ENCODE measurements around the gene ZC3HAV1. TPM values are rescaled to one million over a fixed set of nuclear protein-coding genes. Genes with fewer than 3 reads are reported as not detected.

The ZC3HAV1 gene
- total and polyA plus RNA-seq, 9 of the 15 experiments (the other 6 are each of a cell fraction or from before 2014, with no cell fraction given), result 11.9 to 40.5 (median 23.9) TPM

DNA sequence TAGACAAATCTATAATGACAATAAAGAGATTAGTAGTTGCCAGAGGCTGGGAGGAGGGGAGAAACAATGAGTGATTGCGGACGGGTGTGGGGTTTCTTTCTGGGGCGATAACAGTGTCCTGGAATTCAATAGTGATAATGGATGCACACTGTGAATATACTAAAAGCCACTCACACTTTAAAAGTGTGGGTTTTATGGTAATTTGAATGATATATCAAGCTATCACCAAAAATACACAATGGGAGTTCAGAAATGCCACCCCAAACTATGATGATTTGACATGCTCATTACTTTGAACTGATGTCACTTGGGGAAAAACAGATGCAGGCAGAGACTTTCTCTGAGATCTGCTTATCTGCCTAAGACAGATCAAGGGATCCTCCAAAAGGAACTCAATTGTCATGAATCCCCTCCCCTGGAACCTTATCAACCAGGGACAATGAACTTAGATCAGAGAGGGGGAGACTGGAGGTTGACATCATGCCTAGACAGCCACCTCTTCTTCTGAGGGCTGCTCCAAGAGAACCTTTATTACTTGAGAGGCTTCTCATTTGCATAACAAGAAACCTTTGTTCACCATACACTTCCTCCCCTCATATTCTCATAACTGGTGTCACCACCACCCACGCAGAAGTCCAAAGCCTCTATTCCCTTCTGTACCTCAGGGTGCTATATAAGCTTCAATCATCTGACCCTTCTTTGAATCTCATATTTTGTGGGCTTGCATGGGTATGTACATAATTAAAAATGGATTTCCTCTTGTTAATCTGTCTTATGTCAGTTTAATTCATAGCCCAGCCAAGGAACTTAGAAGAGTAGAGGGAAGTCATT lies 14.8 kb upstream of the ZC3HAV1 start (continued):
- TF ChIP-seq, protein P1, sequence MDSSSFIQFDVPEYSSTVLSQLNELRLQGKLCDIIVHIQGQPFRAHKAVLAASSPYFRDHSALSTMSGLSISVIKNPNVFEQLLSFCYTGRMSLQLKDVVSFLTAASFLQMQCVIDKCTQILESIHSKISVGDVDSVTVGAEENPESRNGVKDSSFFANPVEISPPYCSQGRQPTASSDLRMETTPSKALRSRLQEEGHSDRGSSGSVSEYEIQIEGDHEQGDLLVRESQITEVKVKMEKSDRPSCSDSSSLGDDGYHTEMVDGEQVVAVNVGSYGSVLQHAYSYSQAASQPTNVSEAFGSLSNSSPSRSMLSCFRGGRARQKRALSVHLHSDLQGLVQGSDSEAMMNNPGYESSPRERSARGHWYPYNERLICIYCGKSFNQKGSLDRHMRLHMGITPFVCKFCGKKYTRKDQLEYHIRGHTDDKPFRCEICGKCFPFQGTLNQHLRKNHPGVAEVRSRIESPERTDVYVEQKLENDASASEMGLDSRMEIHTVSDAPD (CRISPR knock-in tag; IDR thresholded peaks at IDR 0.05), result no peak
- TF ChIP-seq, protein P2, sequence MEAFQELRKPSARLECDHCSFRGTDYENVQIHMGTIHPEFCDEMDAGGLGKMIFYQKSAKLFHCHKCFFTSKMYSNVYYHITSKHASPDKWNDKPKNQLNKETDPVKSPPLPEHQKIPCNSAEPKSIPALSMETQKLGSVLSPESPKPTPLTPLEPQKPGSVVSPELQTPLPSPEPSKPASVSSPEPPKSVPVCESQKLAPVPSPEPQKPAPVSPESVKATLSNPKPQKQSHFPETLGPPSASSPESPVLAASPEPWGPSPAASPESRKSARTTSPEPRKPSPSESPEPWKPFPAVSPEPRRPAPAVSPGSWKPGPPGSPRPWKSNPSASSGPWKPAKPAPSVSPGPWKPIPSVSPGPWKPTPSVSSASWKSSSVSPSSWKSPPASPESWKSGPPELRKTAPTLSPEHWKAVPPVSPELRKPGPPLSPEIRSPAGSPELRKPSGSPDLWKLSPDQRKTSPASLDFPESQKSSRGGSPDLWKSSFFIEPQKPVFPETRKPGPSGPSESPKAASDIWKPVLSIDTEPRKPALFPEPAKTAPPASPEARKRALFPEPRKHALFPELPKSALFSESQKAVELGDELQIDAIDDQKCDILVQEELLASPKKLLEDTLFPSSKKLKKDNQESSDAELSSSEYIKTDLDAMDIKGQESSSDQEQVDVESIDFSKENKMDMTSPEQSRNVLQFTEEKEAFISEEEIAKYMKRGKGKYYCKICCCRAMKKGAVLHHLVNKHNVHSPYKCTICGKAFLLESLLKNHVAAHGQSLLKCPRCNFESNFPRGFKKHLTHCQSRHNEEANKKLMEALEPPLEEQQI (IDR thresholded peaks at IDR 0.05), result peak; percentile 99
- TF ChIP-seq ZNF347 (CRISPR knock-in tag; IDR thresholded peaks at IDR 0.05; ENCODE audit: low read depth) (no peak), SRSF9 (IDR thresholded peaks at IDR 0.05; ENCODE audit: borderline replicate concordance, low read depth, low read length) (no peak), ZKSCAN3 (CRISPR knock-in tag; IDR thresholded peaks at IDR 0.05) (0 out of 2 replicates have a peak, but pooled peaks have one; percentile 33), CHD2 (IDR thresholded peaks at IDR 0.05; ENCODE audit: low read depth, low read length) (no peak), POLR2B (IDR thresholded peaks at IDR 0.05; ENCODE audit: low read depth, partially characterized antibody) (no peak), TOE1 (IDR thresholded peaks at IDR 0.05; ENCODE audit: borderline replicate concordance) (peak; percentile 88; the same call in 1 of the 2 replicates), TOE1 (CRISPR knock-in tag; IDR thresholded peaks at IDR 0.05; ENCODE audit: borderline replicate concordance, low read depth) (no peak), NR4A1 (CRISPR knock-in tag; IDR thresholded peaks at IDR 0.05) (no peak), NR4A1 (tag; IDR thresholded peaks at IDR 0.05) (peak; percentile 76; the same call in 1 of the 2 replicates), PHF21A (IDR thresholded peaks at IDR 0.05; ENCODE audit: borderline replicate concordance, low read depth) (peak; percentile 48; the same call in 1 of the 2 replicates)
- TF ChIP-seq, protein P3, sequence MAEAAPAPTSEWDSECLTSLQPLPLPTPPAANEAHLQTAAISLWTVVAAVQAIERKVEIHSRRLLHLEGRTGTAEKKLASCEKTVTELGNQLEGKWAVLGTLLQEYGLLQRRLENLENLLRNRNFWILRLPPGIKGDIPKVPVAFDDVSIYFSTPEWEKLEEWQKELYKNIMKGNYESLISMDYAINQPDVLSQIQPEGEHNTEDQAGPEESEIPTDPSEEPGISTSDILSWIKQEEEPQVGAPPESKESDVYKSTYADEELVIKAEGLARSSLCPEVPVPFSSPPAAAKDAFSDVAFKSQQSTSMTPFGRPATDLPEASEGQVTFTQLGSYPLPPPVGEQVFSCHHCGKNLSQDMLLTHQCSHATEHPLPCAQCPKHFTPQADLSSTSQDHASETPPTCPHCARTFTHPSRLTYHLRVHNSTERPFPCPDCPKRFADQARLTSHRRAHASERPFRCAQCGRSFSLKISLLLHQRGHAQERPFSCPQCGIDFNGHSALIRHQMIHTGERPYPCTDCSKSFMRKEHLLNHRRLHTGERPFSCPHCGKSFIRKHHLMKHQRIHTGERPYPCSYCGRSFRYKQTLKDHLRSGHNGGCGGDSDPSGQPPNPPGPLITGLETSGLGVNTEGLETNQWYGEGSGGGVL (CRISPR knock-in tag; IDR thresholded peaks at IDR 0.05), result no peak
- TF ChIP-seq, protein P4, sequence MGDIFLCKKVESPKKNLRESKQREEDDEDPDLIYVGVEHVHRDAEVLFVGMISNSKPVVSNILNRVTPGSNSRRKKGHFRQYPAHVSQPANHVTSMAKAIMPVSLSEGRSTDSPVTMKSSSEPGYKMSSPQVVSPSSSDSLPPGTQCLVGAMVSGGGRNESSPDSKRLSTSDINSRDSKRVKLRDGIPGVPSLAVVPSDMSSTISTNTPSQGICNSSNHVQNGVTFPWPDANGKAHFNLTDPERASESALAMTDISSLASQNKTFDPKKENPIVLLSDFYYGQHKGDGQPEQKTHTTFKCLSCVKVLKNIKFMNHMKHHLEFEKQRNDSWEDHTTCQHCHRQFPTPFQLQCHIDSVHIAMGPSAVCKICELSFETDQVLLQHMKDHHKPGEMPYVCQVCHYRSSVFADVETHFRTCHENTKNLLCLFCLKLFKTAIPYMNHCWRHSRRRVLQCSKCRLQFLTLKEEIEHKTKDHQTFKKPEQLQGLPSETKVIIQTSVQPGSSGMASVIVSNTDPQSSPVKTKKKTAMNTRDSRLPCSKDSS (IDR thresholded peaks at IDR 0.05; ENCODE audit: low read depth, partially characterized antibody), result no peak
- TF ChIP-seq, protein P5, sequence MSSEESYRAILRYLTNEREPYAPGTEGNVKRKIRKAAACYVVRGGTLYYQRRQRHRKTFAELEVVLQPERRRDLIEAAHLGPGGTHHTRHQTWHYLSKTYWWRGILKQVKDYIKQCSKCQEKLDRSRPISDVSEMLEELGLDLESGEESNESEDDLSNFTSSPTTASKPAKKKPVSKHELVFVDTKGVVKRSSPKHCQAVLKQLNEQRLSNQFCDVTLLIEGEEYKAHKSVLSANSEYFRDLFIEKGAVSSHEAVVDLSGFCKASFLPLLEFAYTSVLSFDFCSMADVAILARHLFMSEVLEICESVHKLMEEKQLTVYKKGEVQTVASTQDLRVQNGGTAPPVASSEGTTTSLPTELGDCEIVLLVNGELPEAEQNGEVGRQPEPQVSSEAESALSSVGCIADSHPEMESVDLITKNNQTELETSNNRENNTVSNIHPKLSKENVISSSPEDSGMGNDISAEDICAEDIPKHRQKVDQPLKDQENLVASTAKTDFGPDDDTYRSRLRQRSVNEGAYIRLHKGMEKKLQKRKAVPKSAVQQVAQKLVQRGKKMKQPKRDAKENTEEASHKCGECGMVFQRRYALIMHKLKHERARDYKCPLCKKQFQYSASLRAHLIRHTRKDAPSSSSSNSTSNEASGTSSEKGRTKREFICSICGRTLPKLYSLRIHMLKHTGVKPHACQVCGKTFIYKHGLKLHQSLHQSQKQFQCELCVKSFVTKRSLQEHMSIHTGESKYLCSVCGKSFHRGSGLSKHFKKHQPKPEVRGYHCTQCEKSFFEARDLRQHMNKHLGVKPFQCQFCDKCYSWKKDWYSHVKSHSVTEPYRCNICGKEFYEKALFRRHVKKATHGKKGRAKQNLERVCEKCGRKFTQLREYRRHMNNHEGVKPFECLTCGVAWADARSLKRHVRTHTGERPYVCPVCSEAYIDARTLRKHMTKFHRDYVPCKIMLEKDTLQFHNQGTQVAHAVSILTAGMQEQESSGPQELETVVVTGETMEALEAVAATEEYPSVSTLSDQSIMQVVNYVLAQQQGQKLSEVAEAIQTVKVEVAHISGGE (CRISPR knock-in tag; IDR thresholded peaks at IDR 0.05), result peak in 1 of 3 experiments; percentile 89; a peak in 2 of 6 replicates

All from K562 (cell line).